Lower leg skin (tissue), 3 donors: Measurements from ENCODE around the gene EIF5AL1.

Experiments
- CTCF ChIP-seq, 3 donors: fragments of 450-650 bp; IDR thresholded peaks; one replicate each; pipeline ENCODE4 v1.5.1; 2016; ENCODE audit warnings: antibody characterized with exemption in 3 of 3, mild to moderate bottlenecking in 3 of 3, moderate library complexity in 2 of 3
- POLR2A ChIP-seq, 2 donors: fragments of 450-650 bp; IDR thresholded peaks; one replicate each; pipeline ENCODE4 v1.6.1; 2016 to 2017; ENCODE audit warnings: antibody characterized with exemption in 2 of 2, mild to moderate bottlenecking in 1 of 2, moderate library complexity in 1 of 2

DNA sequence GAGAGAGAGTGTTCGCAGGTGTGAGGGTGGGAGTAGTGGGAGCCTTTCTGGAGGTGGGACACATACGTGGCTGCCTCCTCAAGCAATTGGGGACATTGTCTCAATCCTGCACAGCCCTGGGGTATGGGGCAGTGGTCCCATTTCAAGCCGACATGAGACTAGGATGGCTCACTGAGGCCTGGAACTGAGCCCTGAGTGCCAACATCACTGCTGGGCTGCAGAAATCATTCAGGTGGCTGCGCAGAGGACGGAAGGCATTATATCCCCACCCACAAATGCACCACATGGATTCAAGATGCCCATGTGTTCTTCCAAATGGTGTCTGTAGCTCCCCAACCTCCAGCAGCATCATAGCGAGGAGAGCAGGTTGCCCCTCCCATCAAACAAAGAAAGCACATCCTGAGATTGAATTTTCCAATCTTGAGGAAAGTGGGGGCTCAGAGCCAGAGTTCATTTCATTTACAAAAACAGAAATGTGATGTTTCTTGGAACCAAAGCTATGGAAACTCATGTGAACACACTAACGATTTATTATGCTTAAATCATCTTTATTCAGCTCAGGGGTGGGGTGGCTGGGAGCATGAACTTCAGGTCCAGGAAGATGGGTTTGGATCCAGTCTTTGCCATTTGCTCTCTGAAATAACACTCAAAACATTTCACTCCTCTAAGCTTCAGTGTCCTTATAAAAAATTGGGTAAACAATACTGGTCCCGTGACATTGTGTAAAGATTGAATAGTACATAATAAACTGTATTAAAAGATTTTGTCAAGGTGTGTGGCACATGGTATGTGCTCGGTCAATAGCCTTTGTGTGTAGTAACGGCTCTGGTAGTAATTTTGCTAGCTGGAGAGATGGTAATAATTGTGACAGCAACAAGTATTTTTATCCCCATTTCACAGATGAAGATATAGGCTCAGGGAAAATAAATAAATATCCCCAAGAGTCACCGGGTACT lies 43.3 kb downstream of the EIF5AL1 start:
- TF ChIP-seq CTCF (IDR thresholded peaks at IDR 0.05) (no peak), POLR2A (IDR thresholded peaks at IDR 0.05) (no peak)
